GM21619 (cell line): ENCODE data around the gene LCOR.
A peak's percentile ranks its signal among the peaks of the same experiment; 100 is the strongest.
"Not testable (repeated sequence)": the region's sequence is repeated elsewhere in the genome, so short reads cannot be mapped to it uniquely, and the experiment has no call there.

Experiments
- ATAC-seq: cut with Tn5 transposase; IDR thresholded peaks from one replicate; pipeline ENCODE4 v1.9.1; 2021; ENCODE audit not compliant: unreplicated experiment

The LCOR gene

GRCh38 chr10:96831867-96832720 is at the start of gene LCOR:
Gene LCOR (plus strand): TSS chr10:96832298. CDS start chr10:96949058, 116,760 bp downstream.
- peak; percentile 56 for ATAC-seq

DNA sequence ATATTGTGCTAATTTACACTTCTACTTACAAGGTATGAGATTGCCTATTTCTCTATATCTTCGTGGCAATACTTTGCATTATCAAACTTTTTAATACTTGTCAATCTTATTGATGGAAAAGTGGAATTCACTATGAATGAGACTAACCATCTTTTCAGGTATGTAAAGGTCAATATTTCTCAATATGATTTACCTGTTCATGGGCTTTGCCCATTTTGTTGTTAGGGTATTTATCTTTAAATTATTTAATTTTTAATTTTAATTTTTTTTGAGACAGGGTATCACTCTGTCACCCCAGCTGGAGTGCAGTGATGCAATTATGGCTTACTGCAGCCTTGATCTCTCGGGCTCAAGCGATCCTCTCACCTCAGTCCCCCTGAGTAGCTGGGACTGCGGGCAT is 47.8 kb upstream of the LCOR start:
- no peak for ATAC-seq

- peak; percentile 96 for ATAC-seq
Observed at GRCh38 chr10:96789571-96790108, 42.5 kb upstream of the LCOR start.

- no peak for ATAC-seq
Observed at GRCh38 chr10:96791902-96792301, 40.2 kb upstream of the LCOR start.

- no peak for ATAC-seq
Observed at GRCh38 chr10:96794836-96795733, 37.0 kb upstream of the LCOR start.

DNA sequence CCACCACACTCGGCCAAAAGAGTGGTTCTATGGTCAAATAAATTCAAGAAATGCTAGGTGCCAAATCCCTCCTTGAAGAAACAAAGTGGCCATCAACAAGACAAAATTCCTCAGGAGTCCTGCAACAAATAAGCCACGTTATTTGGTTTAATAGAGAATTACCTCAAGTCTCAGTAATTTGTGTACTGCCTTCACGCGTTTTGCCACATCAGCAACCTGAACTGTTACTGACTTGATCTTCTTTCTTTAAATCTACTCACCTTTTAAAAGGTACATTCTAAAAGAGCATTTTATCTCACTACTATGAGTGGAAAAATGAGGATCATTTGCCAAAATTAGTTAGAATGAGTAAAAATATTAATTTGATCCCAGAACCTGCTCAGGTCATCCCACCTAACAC is 34.6 kb upstream of the LCOR start:
- no peak for ATAC-seq

- ATAC-seq = no peak
Observed at GRCh38 chr10:96803288-96803664, 28.8 kb upstream of the LCOR start.

- ATAC-seq = no peak
Observed at GRCh38 chr10:96814264-96814663, 17.8 kb upstream of the LCOR start.

- not testable (repeated sequence) for ATAC-seq
Observed at GRCh38 chr10:96818971-96819370, 13.1 kb upstream of the LCOR start.

- ATAC-seq = no peak
Observed at GRCh38 chr10:96820765-96821164, 11.3 kb upstream of the LCOR start.

GRCh38 chr10:96826438-96826837 is 5.7 kb upstream of the LCOR start:
- ATAC-seq = no peak

DNA sequence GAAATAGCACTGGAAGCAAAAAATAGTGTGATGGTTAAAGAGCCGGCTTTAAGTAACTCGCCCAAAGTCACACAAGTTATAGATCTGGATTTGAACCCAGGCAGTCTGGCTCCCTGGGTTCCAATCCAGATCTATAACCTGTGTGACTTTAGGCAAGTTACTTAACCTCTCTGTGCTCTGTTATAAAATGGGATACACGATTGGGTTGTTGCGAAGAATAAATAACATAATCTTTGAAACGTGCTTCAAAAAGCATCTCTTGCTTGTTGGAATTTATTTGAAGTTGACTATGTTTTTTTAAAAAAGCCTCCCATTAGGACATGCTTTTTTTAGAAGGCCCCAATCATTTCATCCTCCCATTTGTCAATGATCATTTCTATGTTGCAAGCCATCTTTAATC is 3.5 kb upstream of the LCOR start:
- no peak for ATAC-seq

- no peak for ATAC-seq
Observed at GRCh38 chr10:96829029-96829773, 2.9 kb upstream of the LCOR start.

- ATAC-seq = no peak
Observed at GRCh38 chr10:96830511-96831199, 1.4 kb upstream of the LCOR start.

GRCh38 chr10:96831200-96831866 is 765 bp upstream of the LCOR start:
- ATAC-seq = no peak

- peak; percentile 56 for ATAC-seq
Observed at GRCh38 chr10:96832721-96833219, 672 bp downstream of the LCOR start.

- peak; percentile 12 for ATAC-seq
Observed at GRCh38 chr10:96833220-96834001, 1.3 kb downstream of the LCOR start.

DNA sequence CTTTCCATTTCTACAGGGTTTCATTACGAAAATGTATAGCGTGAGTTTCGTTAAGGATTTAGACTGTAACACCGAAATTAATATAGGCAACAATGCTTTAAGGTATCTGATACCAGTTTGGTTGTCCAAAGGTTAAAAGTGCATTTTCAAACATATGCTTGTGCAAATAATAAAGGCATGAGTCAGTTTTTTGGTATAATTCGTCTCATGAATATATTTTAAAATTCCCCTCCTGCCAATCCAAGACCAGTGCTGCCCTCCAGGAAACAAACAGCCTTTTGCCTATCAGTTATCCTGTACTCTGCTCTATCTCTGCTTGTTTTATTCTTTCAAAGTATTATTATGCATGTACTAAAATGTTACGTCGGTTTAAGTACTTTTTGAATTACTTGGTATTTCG is 2.0 kb downstream of the LCOR start:
- ATAC-seq = no peak

DNA sequence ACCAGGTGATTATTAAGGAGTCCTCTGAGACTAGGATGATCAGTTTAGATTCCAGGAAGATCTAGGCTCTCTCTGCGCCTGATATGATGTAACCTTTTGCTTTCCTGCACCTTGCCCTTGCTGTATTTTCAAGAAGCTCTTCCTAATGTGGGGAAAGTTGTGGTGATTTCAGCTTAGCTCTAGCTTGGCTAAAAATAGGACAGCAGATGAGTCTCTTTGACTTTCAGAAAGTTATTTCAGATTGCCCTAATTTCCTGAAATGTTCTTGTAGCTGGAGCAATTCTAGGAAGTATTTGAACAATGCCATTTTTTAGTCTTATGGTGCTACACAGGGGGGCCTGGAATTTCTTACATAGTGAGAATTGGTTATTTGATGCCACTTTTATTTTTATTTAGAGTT is 3.8 kb downstream of the LCOR start:
- no peak for ATAC-seq
